Stimulated activated CD4-positive, alpha-beta T cell treated with anti-CD3 and anti-CD28 coated beads, Interleukin-12 subunit alpha, Interleukin-12 subunit beta, amount 100 ng/mL, for 48 hours (primary cell): ENCODE measurements around the gene WEE2.
"Not testable (repeated sequence)": the region's sequence is repeated elsewhere in the genome, so short reads cannot be mapped to it uniquely, and the experiment has no call there.

Source experiments
- DNase-seq, 3 donors: peaks; one replicate each; pipeline ENCODE4 v3.0.0-alpha.2; 2020; ENCODE audit warnings: low read depth in 2 of 3, low spot score in 1 of 3

The WEE2 gene

DNA sequence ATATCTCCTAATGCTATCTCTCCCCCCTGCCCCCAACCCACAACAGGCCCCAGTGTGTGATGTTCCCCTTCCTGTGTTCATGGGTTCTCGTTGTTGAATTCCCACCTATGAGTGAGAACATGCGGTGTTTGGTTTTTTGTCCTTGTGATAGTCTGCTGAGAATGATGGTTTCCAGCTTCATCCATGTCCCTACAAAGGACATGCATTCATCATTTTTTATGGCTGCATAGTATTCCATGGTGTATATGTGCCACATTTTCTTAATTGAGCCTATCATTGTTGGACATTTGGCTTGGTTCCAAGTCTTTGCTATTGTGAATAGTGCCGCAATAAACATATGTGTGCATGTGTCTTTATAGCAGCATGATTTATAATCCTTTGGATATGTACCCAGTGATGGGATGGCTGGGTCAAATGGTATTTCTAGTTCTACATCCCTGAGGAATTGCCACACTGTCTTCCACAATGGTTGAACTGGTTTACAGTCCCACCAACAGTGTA, 62.0 kb downstream of the WEE2 start:
- DNase-seq, result not testable (repeated sequence)

GRCh38 chr7:141776374-141776773, 68.2 kb downstream of the WEE2 start, which contains the start of gene TAS2R4:
Gene TAS2R4 (plus strand): TSS chr7:141776674. CDS start chr7:141778489, 1,815 bp downstream.
- no peak for DNase-seq
